HS-5 (cell line): Measurements from ENCODE around the gene SPNS3.

Source experiments
- DNase-seq: peaks from one replicate; pipeline ENCODE4 v3.0.0-alpha.2; 2012; ENCODE audit warnings: low read depth

The SPNS3 gene

GRCh38 chr17:4426499-4427208 lies 7.1 kb upstream of the SPNS3 start:
- no peak for DNase-seq

- DNase-seq: no peak
These were observed 6.2 kb upstream of the SPNS3 start for GRCh38 chr17:4427505-4427904.

- DNase-seq: no peak
These were observed 2.6 kb downstream of the SPNS3 start for GRCh38 chr17:4436381-4436780.

GRCh38 chr17:4436846-4437245 lies 3.1 kb downstream of the SPNS3 start:
- DNase-seq: no peak

- DNase-seq: no peak
These were observed 4.6 kb downstream of the SPNS3 start for GRCh38 chr17:4438162-4438944.

GRCh38 chr17:4440021-4440420 lies 6.3 kb downstream of the SPNS3 start:
- no peak for DNase-seq

GRCh38 chr17:4440690-4441686 lies 7.2 kb downstream of the SPNS3 start:
- DNase-seq: no peak

GRCh38 chr17:4442582-4442981 lies 8.8 kb downstream of the SPNS3 start:
- no peak for DNase-seq

GRCh38 chr17:4443476-4443875 lies 9.7 kb downstream of the SPNS3 start:
- DNase-seq: no peak

- no peak for DNase-seq
These were observed 11.2 kb downstream of the SPNS3 start for GRCh38 chr17:4444782-4445473.

GRCh38 chr17:4445731-4446130 lies 12.0 kb downstream of the SPNS3 start:
- DNase-seq: no peak

GRCh38 chr17:4446326-4447071 lies 12.8 kb downstream of the SPNS3 start:
- no peak for DNase-seq

- DNase-seq: no peak
These were observed 14.6 kb downstream of the SPNS3 start for GRCh38 chr17:4448197-4448980.

- DNase-seq: no peak
These were observed 16.0 kb downstream of the SPNS3 start for GRCh38 chr17:4449736-4450135.

- no peak for DNase-seq
These were observed 17.1 kb downstream of the SPNS3 start for GRCh38 chr17:4450710-4451316.

- DNase-seq: no peak
These were observed 20.3 kb downstream of the SPNS3 start for GRCh38 chr17:4453812-4454591.

- no peak for DNase-seq
These were observed 26.9 kb downstream of the SPNS3 start for GRCh38 chr17:4460661-4461060.

- no peak for DNase-seq
These were observed 30.2 kb downstream of the SPNS3 start for GRCh38 chr17:4463818-4464476.
